Measurements from ENCODE around the gene CSMD2.

DNA sequence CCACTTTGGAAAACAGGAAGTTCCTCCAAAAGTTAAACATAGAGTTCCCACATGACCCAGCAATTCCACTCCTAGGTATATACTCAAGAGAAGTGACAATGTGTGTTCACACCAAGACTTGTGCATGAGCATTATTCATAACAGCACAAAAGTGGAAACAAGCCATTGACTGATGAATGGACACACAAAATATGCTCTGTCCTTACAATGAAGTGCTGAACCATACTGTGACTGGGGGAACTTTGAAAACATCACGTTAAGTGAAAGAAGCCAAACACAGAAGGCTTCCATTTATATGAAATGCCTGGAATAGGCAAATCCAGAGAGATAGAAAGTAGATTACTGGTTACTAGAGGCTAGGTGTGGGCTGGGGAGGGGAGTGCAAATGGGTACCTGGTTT lies 542.3 kb downstream of the CSMD2 start:
- TF ChIP-seq, protein P1, sequence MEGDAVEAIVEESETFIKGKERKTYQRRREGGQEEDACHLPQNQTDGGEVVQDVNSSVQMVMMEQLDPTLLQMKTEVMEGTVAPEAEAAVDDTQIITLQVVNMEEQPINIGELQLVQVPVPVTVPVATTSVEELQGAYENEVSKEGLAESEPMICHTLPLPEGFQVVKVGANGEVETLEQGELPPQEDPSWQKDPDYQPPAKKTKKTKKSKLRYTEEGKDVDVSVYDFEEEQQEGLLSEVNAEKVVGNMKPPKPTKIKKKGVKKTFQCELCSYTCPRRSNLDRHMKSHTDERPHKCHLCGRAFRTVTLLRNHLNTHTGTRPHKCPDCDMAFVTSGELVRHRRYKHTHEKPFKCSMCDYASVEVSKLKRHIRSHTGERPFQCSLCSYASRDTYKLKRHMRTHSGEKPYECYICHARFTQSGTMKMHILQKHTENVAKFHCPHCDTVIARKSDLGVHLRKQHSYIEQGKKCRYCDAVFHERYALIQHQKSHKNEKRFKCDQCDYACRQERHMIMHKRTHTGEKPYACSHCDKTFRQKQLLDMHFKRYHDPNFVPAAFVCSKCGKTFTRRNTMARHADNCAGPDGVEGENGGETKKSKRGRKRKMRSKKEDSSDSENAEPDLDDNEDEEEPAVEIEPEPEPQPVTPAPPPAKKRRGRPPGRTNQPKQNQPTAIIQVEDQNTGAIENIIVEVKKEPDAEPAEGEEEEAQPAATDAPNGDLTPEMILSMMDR (IDR thresholded peaks at IDR 0.05), result no peak
- TF ChIP-seq JUN (CRISPR knock-in tag; IDR thresholded peaks at IDR 0.05), result no peak
- TF ChIP-seq, protein P2, sequence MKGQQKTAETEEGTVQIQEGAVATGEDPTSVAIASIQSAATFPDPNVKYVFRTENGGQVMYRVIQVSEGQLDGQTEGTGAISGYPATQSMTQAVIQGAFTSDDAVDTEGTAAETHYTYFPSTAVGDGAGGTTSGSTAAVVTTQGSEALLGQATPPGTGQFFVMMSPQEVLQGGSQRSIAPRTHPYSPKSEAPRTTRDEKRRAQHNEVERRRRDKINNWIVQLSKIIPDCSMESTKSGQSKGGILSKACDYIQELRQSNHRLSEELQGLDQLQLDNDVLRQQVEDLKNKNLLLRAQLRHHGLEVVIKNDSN (CRISPR knock-in tag; IDR thresholded peaks at IDR 0.05), result no peak
- TF ChIP-seq SP1 (CRISPR knock-in tag; conservative IDR thresholded peaks at IDR 0.05), result no peak
- TF ChIP-seq, protein P3, sequence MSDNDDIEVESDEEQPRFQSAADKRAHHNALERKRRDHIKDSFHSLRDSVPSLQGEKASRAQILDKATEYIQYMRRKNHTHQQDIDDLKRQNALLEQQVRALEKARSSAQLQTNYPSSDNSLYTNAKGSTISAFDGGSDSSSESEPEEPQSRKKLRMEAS (CRISPR knock-in tag; IDR thresholded peaks at IDR 0.05), result no peak
- no peak for TF ChIP-seq TCF7 (CRISPR knock-in tag; IDR thresholded peaks at IDR 0.05; ENCODE audit: low read depth)
- TF ChIP-seq ZNF219 (CRISPR knock-in tag; IDR thresholded peaks at IDR 0.05; ENCODE audit: borderline replicate concordance), result no peak
- no peak for TF ChIP-seq KAT7 (CRISPR knock-in tag; IDR thresholded peaks at IDR 0.05; ENCODE audit: borderline replicate concordance)

Measured in WTC11 (cell line).